HepG2 (cell line): ENCODE data around the gene ZDHHC16. TPM values are rescaled to one million over a fixed set of nuclear protein-coding genes. Genes with fewer than 3 reads are reported as not detected.

Experiments used
- ERF ChIP-seq: IDR thresholded peaks from 2 replicates; pipeline ENCODE4 v1.6.1; 2018; ENCODE audit warnings: missing biosample characterization, missing genetic modification reagents
- FOSL1 ChIP-seq: sonication (generic); formaldehyde crosslinking; IDR thresholded peaks from 2 replicates; pipeline ENCODE4 v1.9.0; 2021; ENCODE audit warnings: missing genetic modification reagents, borderline replicate concordance
- GLI4 ChIP-seq: sonication (generic); formaldehyde crosslinking; IDR thresholded peaks from 2 replicates; pipeline ENCODE4 v1.5.1; 2020; ENCODE audit warnings: missing genetic modification reagents, mild to moderate bottlenecking, moderate library complexity, borderline replicate concordance
- KLF16 ChIP-seq, 2 experiments: sonication (generic) in 1 of 2; formaldehyde crosslinking in 1 of 2; IDR thresholded peaks; 2 replicates each; pipeline versions ENCODE4 v1.6.1 to v1.8.0; 2016 to 2023; ENCODE audit warnings: missing genetic modification reagents in 2 of 2, missing compliant biosample characterization in 1 of 2
- RARA ChIP-seq: IDR thresholded peaks from 2 replicates; pipeline ENCODE4 v1.6.1; 2016; ENCODE audit warnings: missing genetic modification reagents, missing compliant biosample characterization
- RELA ChIP-seq: sonication (generic); formaldehyde crosslinking; IDR thresholded peaks from 2 replicates; pipeline ENCODE4 v1.4.0; 2020; ENCODE audit warnings: missing genetic modification reagents
- SIX4 ChIP-seq: sonication (generic); formaldehyde crosslinking; IDR thresholded peaks from 2 replicates; pipeline ENCODE4 v1.4.0; 2020; ENCODE audit warnings: missing genetic modification reagents
- ZNF383 ChIP-seq: sonication (generic); formaldehyde crosslinking; IDR thresholded peaks from 2 replicates; pipeline ENCODE4 v1.4.0; 2020; ENCODE audit warnings: missing genetic modification reagents, mild to moderate bottlenecking, borderline replicate concordance
- ZNF577 ChIP-seq: sonication (generic); formaldehyde crosslinking; IDR thresholded peaks from 2 replicates; pipeline ENCODE4 v1.4.0; 2020; ENCODE audit warnings: mild to moderate bottlenecking, low read depth, missing genetic modification reagents, borderline replicate concordance
- ZNF589 ChIP-seq: sonication (generic); formaldehyde crosslinking; conservative IDR thresholded peaks from 2 replicates; pipeline ENCODE4 v1.8.0; 2022; ENCODE audit warnings: mild to moderate bottlenecking, moderate library complexity, missing genetic modification reagents
- ZNF720 ChIP-seq: sonication (generic); formaldehyde crosslinking; IDR thresholded peaks from 2 replicates; pipeline ENCODE4 v1.4.0; 2020; ENCODE audit warnings: missing genetic modification reagents
- ZNF891 ChIP-seq: sonication (generic); formaldehyde crosslinking; IDR thresholded peaks from 2 replicates; pipeline ENCODE4 v1.5.0; 2020; ENCODE audit warnings: mild to moderate bottlenecking, missing genetic modification reagents
- ZSCAN20 ChIP-seq: sonication (generic); formaldehyde crosslinking; IDR thresholded peaks from 2 replicates; pipeline ENCODE4 v1.4.0; 2020; ENCODE audit warnings: missing genetic modification reagents, mild to moderate bottlenecking, borderline replicate concordance
- polyA plus RNA-seq, 8 experiments: library from polyadenylated mRNA; depleted of rRNA in 3 of 8; stranded (reverse) in 7 of 8; unstranded in 1 of 8; fragments of >200 nt; fragmentation: Illumina TruSeq in 4 of 8; extraction: Trizol in 4 of 8; gene quantifications; 2 replicates each; pipeline versions ENCODE4 v1.2.1 to v1.2.3, GENCODE V29; 2011 to 2016; ENCODE audit warnings: low read depth in 4 of 8, missing spikeins in 1 of 8, mixed read lengths in 1 of 8; ENCODE audit not compliant: insufficient read depth in 1 of 8
- total RNA-seq, 5 experiments: library from RNA; depleted of rRNA; stranded (reverse); fragments of >200 nt; fragmentation: Illumina TruSeq; extraction: Trizol; gene quantifications; 2 replicates each; pipeline ENCODE4 v1.2.3, GENCODE V29; 2016; ENCODE audit warnings: low read depth in 1 of 5
- TF ChIP-seq, protein P1 (sequence below): sonication (generic); formaldehyde crosslinking; IDR thresholded peaks from 2 replicates; pipeline ENCODE4 v1.5.0; 2020; ENCODE audit warnings: mild to moderate bottlenecking, missing genetic modification reagents, borderline replicate concordance
- TF ChIP-seq, protein P2 (sequence below): sonication (generic); formaldehyde crosslinking; IDR thresholded peaks from 2 replicates; pipeline ENCODE4 v1.8.1; 2023; ENCODE audit warnings: missing genetic modification reagents, mild to moderate bottlenecking, borderline replicate concordance
- TF ChIP-seq, protein P3 (sequence below): IDR thresholded peaks from 2 replicates; pipeline ENCODE4 v1.6.1; 2016; ENCODE audit warnings: missing genetic modification reagents, missing compliant biosample characterization
- TF ChIP-seq, protein P4 (sequence below): sonication (generic); formaldehyde crosslinking; IDR thresholded peaks from 2 replicates; pipeline ENCODE4 v1.4.0; 2020; ENCODE audit warnings: mild to moderate bottlenecking, missing genetic modification reagents

ZDHHC16 gene
- total and polyA plus RNA-seq, 2 of the 13 experiments (the other 11 are each of a cell fraction or from before 2014, with no cell fraction given), result 40.8 to 41.8 TPM

DNA sequence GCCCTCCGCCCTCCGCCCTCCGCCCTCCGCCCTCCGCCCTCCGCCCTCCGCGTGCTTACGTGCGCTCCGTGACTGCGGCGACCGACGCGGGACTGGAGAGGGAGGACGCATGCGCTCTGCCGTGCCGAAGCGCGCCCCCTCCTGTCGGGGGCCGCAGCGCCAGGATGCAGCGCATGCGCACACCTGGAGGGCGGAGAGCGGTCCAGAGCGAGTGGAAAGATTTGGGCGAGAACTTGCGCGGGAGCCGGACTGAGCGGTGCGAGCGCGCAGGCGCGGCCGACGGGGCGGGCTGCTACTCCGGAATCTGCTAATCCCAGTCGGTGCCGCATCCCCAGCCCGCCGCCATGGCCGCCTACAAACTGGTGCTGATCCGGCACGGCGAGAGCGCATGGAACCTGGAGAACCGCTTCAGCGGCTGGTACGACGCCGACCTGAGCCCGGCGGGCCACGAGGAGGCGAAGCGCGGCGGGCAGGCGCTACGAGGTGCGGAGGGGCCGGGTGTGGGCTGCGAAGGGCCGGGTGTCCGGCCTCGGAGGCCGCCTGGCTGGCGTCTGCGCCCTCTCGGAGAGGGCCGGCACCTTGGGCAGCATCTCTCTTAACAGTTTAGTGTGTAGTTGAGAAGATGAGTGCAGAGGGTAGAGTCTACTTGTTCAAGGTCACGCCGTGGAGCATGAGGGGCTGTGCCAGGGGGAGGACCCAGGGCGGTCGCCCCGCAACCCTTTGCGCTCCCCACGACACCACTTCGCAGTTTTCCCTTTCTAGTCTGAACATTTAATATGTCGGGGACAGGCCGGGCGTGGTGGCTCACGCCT is 19.8 kb upstream of the ZDHHC16 start, which contains the start of gene PGAM1 (continued):
- TF ChIP-seq, protein P1, sequence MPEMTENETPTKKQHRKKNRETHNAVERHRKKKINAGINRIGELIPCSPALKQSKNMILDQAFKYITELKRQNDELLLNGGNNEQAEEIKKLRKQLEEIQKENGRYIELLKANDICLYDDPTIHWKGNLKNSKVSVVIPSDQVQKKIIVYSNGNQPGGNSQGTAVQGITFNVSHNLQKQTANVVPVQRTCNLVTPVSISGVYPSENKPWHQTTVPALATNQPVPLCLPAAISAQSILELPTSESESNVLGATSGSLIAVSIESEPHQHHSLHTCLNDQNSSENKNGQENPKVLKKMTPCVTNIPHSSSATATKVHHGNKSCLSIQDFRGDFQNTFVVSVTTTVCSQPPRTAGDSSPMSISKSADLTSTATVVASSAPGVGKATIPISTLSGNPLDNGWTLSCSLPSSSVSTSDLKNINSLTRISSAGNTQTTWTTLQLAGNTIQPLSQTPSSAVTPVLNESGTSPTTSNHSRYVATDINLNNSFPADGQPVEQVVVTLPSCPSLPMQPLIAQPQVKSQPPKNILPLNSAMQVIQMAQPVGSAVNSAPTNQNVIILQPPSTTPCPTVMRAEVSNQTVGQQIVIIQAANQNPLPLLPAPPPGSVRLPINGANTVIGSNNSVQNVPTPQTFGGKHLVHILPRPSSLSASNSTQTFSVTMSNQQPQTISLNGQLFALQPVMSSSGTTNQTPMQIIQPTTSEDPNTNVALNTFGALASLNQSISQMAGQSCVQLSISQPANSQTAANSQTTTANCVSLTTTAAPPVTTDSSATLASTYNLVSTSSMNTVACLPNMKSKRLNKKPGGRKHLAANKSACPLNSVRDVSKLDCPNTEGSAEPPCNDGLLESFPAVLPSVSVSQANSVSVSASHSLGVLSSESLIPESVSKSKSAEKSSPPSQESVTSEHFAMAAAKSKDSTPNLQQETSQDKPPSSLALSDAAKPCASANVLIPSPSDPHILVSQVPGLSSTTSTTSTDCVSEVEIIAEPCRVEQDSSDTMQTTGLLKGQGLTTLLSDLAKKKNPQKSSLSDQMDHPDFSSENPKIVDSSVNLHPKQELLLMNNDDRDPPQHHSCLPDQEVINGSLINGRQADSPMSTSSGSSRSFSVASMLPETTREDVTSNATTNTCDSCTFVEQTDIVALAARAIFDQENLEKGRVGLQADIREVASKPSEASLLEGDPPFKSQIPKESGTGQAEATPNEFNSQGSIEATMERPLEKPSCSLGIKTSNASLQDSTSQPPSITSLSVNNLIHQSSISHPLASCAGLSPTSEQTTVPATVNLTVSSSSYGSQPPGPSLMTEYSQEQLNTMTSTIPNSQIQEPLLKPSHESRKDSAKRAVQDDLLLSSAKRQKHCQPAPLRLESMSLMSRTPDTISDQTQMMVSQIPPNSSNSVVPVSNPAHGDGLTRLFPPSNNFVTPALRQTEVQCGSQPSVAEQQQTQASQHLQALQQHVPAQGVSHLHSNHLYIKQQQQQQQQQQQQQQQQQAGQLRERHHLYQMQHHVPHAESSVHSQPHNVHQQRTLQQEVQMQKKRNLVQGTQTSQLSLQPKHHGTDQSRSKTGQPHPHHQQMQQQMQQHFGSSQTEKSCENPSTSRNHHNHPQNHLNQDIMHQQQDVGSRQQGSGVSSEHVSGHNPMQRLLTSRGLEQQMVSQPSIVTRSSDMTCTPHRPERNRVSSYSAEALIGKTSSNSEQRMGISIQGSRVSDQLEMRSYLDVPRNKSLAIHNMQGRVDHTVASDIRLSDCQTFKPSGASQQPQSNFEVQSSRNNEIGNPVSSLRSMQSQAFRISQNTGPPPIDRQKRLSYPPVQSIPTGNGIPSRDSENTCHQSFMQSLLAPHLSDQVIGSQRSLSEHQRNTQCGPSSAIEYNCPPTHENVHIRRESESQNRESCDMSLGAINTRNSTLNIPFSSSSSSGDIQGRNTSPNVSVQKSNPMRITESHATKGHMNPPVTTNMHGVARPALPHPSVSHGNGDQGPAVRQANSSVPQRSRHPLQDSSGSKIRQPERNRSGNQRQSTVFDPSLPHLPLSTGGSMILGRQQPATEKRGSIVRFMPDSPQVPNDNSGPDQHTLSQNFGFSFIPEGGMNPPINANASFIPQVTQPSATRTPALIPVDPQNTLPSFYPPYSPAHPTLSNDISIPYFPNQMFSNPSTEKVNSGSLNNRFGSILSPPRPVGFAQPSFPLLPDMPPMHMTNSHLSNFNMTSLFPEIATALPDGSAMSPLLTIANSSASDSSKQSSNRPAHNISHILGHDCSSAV (CRISPR knock-in tag), result no peak
- no peak; the same call in 1 of the 2 replicates for TF ChIP-seq ZNF891 (CRISPR knock-in tag)
- no peak for TF ChIP-seq ZNF589 (CRISPR knock-in tag)
- TF ChIP-seq RELA, result peak; percentile 83; the same call in 1 of the 2 replicates
- TF ChIP-seq KLF16 (CRISPR knock-in tag; IDR thresholded peaks at IDR 0.05), result peak in 1 of 2 experiments; percentile 53; a peak in 1 of 4 replicates
- TF ChIP-seq, protein P2, sequence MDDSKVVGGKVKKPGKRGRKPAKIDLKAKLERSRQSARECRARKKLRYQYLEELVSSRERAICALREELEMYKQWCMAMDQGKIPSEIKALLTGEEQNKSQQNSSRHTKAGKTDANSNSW (CRISPR knock-in tag), result no peak
- TF ChIP-seq SIX4 (CRISPR knock-in tag), result no peak
- TF ChIP-seq, protein P3, sequence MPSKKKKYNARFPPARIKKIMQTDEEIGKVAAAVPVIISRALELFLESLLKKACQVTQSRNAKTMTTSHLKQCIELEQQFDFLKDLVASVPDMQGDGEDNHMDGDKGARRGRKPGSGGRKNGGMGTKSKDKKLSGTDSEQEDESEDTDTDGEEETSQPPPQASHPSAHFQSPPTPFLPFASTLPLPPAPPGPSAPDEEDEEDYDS (CRISPR knock-in tag), result peak; percentile 76
- no peak for TF ChIP-seq ZNF577 (CRISPR knock-in tag)
- TF ChIP-seq ERF, result peak; percentile 81
- no peak for TF ChIP-seq ZNF720 (CRISPR knock-in tag)
- 0 out of 2 replicates have a peak, but pooled peaks have one; percentile 1 for TF ChIP-seq RARA (CRISPR knock-in tag)
- no peak for TF ChIP-seq FOSL1 (CRISPR knock-in tag)
- no peak for TF ChIP-seq GLI4
- no peak for TF ChIP-seq ZNF383 (CRISPR knock-in tag)
- no peak for TF ChIP-seq ZSCAN20 (CRISPR knock-in tag)
- TF ChIP-seq, protein P4, sequence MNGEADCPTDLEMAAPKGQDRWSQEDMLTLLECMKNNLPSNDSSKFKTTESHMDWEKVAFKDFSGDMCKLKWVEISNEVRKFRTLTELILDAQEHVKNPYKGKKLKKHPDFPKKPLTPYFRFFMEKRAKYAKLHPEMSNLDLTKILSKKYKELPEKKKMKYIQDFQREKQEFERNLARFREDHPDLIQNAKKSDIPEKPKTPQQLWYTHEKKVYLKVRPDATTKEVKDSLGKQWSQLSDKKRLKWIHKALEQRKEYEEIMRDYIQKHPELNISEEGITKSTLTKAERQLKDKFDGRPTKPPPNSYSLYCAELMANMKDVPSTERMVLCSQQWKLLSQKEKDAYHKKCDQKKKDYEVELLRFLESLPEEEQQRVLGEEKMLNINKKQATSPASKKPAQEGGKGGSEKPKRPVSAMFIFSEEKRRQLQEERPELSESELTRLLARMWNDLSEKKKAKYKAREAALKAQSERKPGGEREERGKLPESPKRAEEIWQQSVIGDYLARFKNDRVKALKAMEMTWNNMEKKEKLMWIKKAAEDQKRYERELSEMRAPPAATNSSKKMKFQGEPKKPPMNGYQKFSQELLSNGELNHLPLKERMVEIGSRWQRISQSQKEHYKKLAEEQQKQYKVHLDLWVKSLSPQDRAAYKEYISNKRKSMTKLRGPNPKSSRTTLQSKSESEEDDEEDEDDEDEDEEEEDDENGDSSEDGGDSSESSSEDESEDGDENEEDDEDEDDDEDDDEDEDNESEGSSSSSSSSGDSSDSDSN, result 0 out of 2 replicates have a peak, but pooled peaks have one; percentile 48
